ENCODE data around the gene IL1R2.

Gene IL1R2

DNA sequence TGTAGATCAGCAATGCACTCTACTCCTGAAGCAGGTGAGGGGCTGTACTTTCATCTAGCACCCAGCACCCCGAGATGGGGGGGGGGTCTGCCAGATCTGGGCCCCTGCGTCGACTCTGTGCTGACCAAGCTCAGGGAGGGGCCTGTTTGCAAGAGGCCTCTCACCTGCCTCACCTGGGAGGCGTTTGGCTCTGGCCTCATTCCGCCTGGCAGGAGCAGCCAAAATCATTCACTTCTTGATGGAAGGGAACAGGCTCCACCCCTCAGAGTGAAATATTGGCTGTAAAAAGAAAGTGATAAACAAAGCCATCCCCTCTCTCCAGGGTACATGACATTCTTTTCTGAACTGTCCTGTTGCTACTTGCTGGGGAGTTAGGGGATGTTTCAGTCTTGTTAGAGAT is 10.7 kb upstream of the IL1R2 start:
- Histone ChIP-seq H3K36me3 (ENCODE audit: insufficient read depth, low read length) (no peaks in the 10 kb centered on the region), H3K27ac (no peak overlapping the region), H3K4me3 (no peak overlapping the region), H3K9me3 (ENCODE audit: low read depth, low read length) (no peaks in the 10 kb centered on the region), H3K9ac (ENCODE audit: insufficient read length) (no peak overlapping the region)
- no peak for DNase-seq (ENCODE audit: low read depth, low spot score)
- TF ChIP-seq EZH2 (IDR thresholded peaks at IDR 0.05) (no peak), FOXP2 (optimal IDR thresholded peaks at IDR 0.05; ENCODE audit: control extremely low read depth, extremely low read length, insufficient read depth) (no peak), POLR2AphosphoS5 (IDR thresholded peaks at IDR 0.05; ENCODE audit: borderline replicate concordance, low read depth, low read length) (no peak)

DNA sequence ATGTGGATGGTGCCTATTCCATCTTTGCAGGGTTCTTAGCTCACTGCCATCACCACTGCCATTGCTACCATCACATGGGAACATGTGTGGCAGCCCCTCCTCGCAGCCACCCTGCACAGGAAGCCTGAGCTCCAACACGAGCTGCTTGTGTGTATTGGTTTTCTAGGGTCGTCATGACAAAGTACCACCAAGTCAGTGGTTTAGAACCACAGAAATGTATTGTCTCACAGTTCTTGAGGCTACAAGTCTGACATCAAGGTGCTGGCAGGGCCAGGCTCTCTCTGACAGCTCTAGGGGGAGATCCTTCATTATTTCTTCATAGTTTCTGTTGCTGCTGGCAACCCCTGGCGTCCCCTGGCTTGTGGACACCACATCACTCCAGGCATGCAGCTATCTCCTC is 10.3 kb upstream of the IL1R2 start:
- Histone ChIP-seq H3K9ac (ENCODE audit: insufficient read length) (no peak overlapping the region), H3K4me3 (no peak overlapping the region), H3K36me3 (ENCODE audit: insufficient read depth, low read length) (no peaks in the 10 kb centered on the region), H3K9me3 (ENCODE audit: low read depth, low read length) (no peaks in the 10 kb centered on the region), H3K27ac (no peak overlapping the region)
- no peak for TF ChIP-seq POLR2AphosphoS5 (IDR thresholded peaks at IDR 0.05; ENCODE audit: borderline replicate concordance, low read depth, low read length)
- TF ChIP-seq FOXP2 (optimal IDR thresholded peaks at IDR 0.05; ENCODE audit: control extremely low read depth, extremely low read length, insufficient read depth): no peak
- no peak for TF ChIP-seq EZH2 (IDR thresholded peaks at IDR 0.05)
- DNase-seq (ENCODE audit: low read depth, low spot score): no peak

DNA sequence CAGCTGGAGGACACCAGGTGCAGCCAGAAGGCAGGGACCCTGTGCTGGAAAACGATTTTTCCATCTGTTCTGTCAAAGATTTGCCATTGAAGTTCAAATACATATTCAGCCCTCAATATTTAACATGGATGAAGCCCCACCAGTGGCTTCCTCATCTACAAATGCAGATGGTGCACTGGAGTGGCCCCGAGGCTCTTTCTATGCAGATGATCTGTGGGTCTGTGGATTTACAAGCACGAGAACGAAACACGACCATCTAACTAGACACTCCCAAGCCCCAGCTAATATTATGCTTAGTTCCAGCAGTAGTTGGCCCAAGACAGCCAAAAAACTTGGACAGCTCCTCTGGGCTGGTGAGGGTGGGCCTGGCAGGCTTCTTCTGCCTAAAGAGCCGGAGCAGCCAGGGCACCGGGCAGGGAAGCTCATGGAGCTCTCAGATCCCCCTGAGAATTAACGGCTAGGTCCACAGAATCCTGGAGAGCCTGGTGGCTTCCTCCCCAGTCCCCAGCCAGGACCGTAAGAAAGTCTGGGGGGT is 9.2 kb upstream of the IL1R2 start:
- Histone ChIP-seq H3K4me3 (no peak overlapping the region), H3K27ac (no peak overlapping the region), H3K36me3 (ENCODE audit: insufficient read depth, low read length) (no peaks in the 10 kb centered on the region), H3K9me3 (ENCODE audit: low read depth, low read length) (no peaks in the 10 kb centered on the region), H3K9ac (ENCODE audit: insufficient read length) (no peak overlapping the region)
- TF ChIP-seq FOXP2 (optimal IDR thresholded peaks at IDR 0.05; ENCODE audit: control extremely low read depth, extremely low read length, insufficient read depth) (no peak), EZH2 (IDR thresholded peaks at IDR 0.05) (no peak), POLR2AphosphoS5 (IDR thresholded peaks at IDR 0.05; ENCODE audit: borderline replicate concordance, low read depth, low read length) (no peak)
- no peak for DNase-seq (ENCODE audit: low read depth, low spot score)

DNA sequence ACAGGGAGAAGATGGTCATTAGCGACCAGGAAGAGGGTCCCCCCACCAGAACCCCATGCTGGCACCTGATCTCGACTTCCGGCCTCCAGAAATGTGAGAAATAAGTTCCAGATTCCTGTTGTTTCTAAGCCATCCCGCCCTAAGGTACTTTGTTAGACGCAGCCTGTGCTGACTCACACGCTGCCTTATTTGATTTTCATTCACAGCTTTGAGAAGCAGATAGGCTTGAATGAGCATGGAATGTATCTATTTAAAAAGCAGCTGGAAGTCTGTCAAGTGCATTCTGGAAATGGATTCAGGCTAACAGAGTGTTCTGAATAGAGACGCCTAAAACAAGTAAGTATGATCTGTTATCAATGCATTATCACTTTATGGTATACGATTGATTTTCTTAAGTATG is 8.3 kb upstream of the IL1R2 start:
- Histone ChIP-seq H3K27ac (no peak overlapping the region), H3K4me3 (no peak overlapping the region), H3K9me3 (ENCODE audit: low read depth, low read length) (no peaks in the 10 kb centered on the region), H3K9ac (ENCODE audit: insufficient read length) (no peak overlapping the region), H3K36me3 (ENCODE audit: insufficient read depth, low read length) (no peaks in the 10 kb centered on the region)
- no peak for TF ChIP-seq FOXP2 (optimal IDR thresholded peaks at IDR 0.05; ENCODE audit: control extremely low read depth, extremely low read length, insufficient read depth)
- TF ChIP-seq POLR2AphosphoS5 (IDR thresholded peaks at IDR 0.05; ENCODE audit: borderline replicate concordance, low read depth, low read length): no peak
- no peak for TF ChIP-seq EZH2 (IDR thresholded peaks at IDR 0.05)
- no peak for DNase-seq (ENCODE audit: low read depth, low spot score)

DNA sequence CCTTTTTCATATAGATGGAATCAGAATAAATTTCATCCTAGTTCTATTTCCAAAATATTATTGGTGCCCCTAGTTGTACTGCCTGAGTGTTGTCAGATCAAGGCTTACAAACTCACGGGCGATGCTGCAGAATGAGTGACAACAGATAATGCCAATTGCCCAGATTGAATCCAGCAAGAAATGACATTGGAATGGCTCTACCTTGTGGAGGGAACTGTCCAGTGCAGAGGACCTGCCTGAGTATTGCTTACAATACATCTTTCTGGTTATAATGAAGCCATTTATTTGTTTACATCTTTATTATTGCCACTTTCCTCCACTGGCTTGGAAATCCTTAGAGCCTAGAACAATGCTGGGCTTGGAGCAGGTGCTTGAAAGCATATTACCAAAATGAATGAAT is 7.8 kb upstream of the IL1R2 start:
- Histone ChIP-seq H3K36me3 (ENCODE audit: insufficient read depth, low read length) (no peaks in the 10 kb centered on the region), H3K9me3 (ENCODE audit: low read depth, low read length) (no peaks in the 10 kb centered on the region), H3K9ac (ENCODE audit: insufficient read length) (no peak overlapping the region), H3K27ac (no peak overlapping the region), H3K4me3 (no peak overlapping the region)
- no peak for DNase-seq (ENCODE audit: low read depth, low spot score)
- TF ChIP-seq FOXP2 (optimal IDR thresholded peaks at IDR 0.05; ENCODE audit: control extremely low read depth, extremely low read length, insufficient read depth): no peak
- TF ChIP-seq EZH2 (IDR thresholded peaks at IDR 0.05): no peak
- no peak for TF ChIP-seq POLR2AphosphoS5 (IDR thresholded peaks at IDR 0.05; ENCODE audit: borderline replicate concordance, low read depth, low read length)

DNA sequence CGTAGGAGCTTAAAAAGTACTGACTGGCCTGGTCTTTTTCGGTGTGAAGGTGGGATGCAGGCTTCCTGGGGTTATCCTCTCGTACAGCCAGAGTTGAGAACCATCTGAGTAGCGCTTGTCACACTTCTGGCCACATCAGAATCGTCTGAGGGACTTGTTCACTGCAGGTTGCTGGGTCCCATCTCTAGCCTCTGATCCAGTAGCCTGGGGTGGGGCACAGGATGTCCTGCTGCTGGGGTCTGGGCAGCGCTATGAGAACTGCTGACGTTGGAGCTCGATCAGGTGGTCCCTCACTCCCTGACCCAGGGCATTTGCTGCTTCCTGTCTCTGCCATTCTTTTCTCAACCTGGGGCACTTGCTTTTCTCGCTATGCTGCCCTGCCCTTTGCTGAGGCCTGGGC is 7.1 kb upstream of the IL1R2 start:
- Histone ChIP-seq H3K27ac (no peak overlapping the region), H3K9ac (ENCODE audit: insufficient read length) (no peak overlapping the region), H3K9me3 (ENCODE audit: low read depth, low read length) (no peaks in the 10 kb centered on the region), H3K4me3 (no peak overlapping the region), H3K36me3 (ENCODE audit: insufficient read depth, low read length) (no peaks in the 10 kb centered on the region)
- TF ChIP-seq POLR2AphosphoS5 (IDR thresholded peaks at IDR 0.05; ENCODE audit: borderline replicate concordance, low read depth, low read length) (no peak), EZH2 (IDR thresholded peaks at IDR 0.05) (no peak), FOXP2 (optimal IDR thresholded peaks at IDR 0.05; ENCODE audit: control extremely low read depth, extremely low read length, insufficient read depth) (no peak)
- no peak for DNase-seq (ENCODE audit: low read depth, low spot score)

DNA sequence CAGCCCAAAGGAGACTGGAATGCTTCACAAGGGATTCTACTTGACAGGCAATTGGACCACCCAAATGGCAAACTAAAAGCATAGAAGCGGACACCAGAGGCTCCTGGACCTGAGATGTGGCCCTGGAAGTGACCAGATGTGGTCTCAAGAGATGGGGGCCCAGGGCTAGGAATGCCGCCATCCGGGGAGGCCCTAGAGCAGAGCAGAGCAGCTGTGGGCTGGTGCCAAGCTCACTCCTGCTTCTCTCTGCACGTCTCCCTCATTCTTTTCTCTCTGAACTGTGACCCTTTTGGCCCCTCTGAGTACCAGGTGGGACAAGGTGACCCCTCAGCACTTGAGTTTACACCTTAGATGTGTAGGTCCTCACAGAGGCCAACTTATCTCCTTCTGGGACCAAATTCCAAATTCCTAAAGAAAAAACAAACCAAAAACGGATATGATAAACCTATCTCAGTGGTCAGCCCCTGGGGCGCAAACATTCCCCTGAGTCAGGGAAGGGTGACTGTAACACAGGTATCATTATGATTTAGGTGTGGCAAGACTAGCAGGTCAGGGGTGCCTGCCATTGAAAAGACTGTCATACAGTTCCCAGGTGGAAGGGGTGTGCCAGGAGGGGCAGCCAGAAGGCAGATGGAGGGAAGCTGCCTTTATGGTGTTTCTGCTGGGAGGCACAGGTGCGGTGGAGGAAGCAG is 6.5 kb upstream of the IL1R2 start:
- Histone ChIP-seq H3K4me3 (no peak overlapping the region), H3K36me3 (ENCODE audit: insufficient read depth, low read length) (no peaks in the 10 kb centered on the region), H3K9ac (ENCODE audit: insufficient read length) (no peak overlapping the region), H3K9me3 (ENCODE audit: low read depth, low read length) (no peaks in the 10 kb centered on the region), H3K27ac (no peak overlapping the region)
- TF ChIP-seq EZH2 (IDR thresholded peaks at IDR 0.05) (no peak), FOXP2 (optimal IDR thresholded peaks at IDR 0.05; ENCODE audit: control extremely low read depth, extremely low read length, insufficient read depth) (no peak), POLR2AphosphoS5 (IDR thresholded peaks at IDR 0.05; ENCODE audit: borderline replicate concordance, low read depth, low read length) (no peak)
- no peak for DNase-seq (ENCODE audit: low read depth, low spot score)

DNA sequence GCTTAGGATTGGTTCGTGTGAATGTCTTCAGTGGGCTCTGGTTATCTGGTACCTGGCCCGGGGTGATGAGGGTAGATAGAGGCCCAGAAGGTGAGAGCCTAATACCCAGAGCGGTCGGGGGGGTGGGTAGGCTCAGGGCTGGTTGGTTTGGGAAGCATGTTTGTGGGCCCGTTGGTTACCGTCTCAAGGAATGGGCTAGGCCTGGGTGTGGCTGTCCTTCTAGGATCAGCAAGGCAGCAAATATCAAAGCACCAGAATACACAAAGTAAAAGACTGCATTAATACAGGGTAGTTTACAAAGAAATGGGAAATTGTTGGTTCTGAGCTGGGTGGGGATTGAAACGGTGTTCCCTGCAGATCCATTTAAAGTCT is 6.0 kb upstream of the IL1R2 start:
- H3K9ac ChIP-seq (ENCODE audit: insufficient read length): no peak overlapping the region
- TF ChIP-seq POLR2AphosphoS5 (IDR thresholded peaks at IDR 0.05; ENCODE audit: borderline replicate concordance, low read depth, low read length) (no peak), EZH2 (IDR thresholded peaks at IDR 0.05) (no peak), FOXP2 (optimal IDR thresholded peaks at IDR 0.05; ENCODE audit: control extremely low read depth, extremely low read length, insufficient read depth) (no peak)
- no peaks in the 10 kb centered on the region for H3K9me3 ChIP-seq (ENCODE audit: low read depth, low read length)
- no peak for DNase-seq (ENCODE audit: low read depth, low spot score)
- no peaks in the 10 kb centered on the region for H3K36me3 ChIP-seq (ENCODE audit: insufficient read depth, low read length)
- H3K27ac ChIP-seq: no peak overlapping the region
- H3K4me3 ChIP-seq: no peak overlapping the region

DNA sequence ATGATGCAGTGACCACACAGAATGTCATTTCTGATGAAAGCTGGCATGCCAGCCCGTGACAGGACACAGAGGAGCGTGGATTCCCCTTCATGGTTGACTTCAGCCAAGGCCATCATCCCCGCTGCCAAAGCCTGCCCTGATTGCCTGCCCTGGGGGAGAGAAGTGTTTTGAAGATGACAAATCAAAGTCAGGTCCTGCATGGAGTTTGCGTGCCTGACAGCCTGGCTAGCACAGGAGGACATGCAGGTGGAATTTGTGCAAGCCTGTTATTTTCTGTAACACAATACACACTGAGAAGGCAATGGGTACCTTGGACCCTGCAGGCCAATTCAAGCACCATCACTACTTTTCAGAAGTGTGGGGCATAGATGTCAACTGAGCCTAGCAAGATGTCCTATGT is 5.4 kb upstream of the IL1R2 start:
- no peak for DNase-seq (ENCODE audit: low read depth, low spot score)
- TF ChIP-seq FOXP2 (optimal IDR thresholded peaks at IDR 0.05; ENCODE audit: control extremely low read depth, extremely low read length, insufficient read depth) (no peak), EZH2 (IDR thresholded peaks at IDR 0.05) (no peak), POLR2AphosphoS5 (IDR thresholded peaks at IDR 0.05; ENCODE audit: borderline replicate concordance, low read depth, low read length) (no peak)
- H3K27ac ChIP-seq: no peak overlapping the region
- H3K36me3 ChIP-seq (ENCODE audit: insufficient read depth, low read length): no peaks in the 10 kb centered on the region
- H3K9me3 ChIP-seq (ENCODE audit: low read depth, low read length): no peaks in the 10 kb centered on the region
- no peak overlapping the region for H3K4me3 ChIP-seq
- H3K9ac ChIP-seq (ENCODE audit: insufficient read length): no peak overlapping the region
